GM20000 (cell line): ENCODE results near the gene PSMC3.

ENCODE experiments used
- DNase-seq: peaks from one replicate; pipeline ENCODE4 v3.0.0; 2012; ENCODE audit warnings: low spot score
- CTCF ChIP-seq: IDR thresholded peaks from 2 replicates; pipeline ENCODE4 v1.5.1; 2012; ENCODE audit warnings: mild to moderate bottlenecking, control low read depth; ENCODE audit errors: extremely low read depth, missing control alignments

PSMC3 gene

GRCh38 chr11:47392546-47393162, 33.6 kb downstream of the PSMC3 start:
- TF ChIP-seq CTCF, result no peak
- DNase-seq, result no peak

- DNase-seq, result no peak
Measured at GRCh38 chr11:47391711-47392432, 34.4 kb downstream of the PSMC3 start.

GRCh38 chr11:47391077-47391583, 35.1 kb downstream of the PSMC3 start:
- no peak for TF ChIP-seq CTCF
- DNase-seq, result no peak

More at GRCh38 chr11:47391711-47392432, 34.4 kb downstream of the PSMC3 start:
- no peak for TF ChIP-seq CTCF

GRCh38 chr11:47390422-47390760, 35.8 kb downstream of the PSMC3 start:
- no peak for DNase-seq
- no peak for TF ChIP-seq CTCF

- DNase-seq, result no peak
- no peak for TF ChIP-seq CTCF
Measured at GRCh38 chr11:47389577-47390421, 36.4 kb downstream of the PSMC3 start.

- no peak for TF ChIP-seq CTCF
Measured at GRCh38 chr11:47388697-47389576, 37.3 kb downstream of the PSMC3 start.

More at GRCh38 chr11:47388697-47389576, 37.3 kb downstream of the PSMC3 start:
- no peak for DNase-seq
